ENCODE results near the gene NALCN. TPM values are rescaled to one million over a fixed set of nuclear protein-coding genes. Genes with fewer than 3 reads are reported as not detected.

Gene NALCN
- total RNA-seq, 1 experiment from 2014 or later, result 1.4 TPM

DNA sequence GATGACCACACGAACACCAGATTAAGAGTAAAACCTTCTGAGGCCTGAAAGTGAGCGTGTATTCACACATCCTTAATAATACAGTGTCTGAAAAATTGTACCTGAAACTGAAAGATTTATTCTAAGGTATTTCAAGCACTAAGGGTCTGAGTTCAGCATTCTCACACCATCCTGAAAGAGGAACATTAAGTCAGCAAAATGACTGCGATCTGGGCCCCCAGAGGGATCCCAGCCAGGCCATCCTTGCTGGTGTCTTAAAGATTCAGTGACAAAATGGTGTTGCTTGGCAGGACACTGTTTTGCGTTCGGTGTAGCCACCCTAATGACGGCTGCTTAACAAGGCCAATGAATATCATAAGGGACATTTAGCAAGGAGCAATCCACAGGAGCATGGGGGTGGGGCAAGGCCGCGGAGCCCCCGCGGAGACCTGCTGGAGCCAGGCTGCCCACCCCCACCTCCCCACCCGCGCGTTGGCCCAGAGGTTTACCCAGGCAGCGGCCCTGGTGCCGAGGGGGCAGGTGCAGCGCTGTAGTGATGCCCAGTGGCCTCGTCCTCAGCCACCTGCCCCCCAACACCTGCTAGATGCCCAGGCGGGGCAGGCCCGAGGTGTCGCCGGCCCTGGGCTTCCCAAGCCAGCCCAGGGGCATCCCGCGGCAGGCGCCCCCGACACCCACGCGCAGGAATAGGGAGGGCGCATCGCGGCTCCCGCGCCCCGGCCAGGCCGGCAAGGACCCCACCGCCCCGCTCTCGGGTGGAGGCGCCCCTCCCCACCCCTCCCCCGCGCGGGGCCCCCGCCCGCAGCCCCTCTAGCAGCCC lies 742 bp downstream of the NALCN start:
- no peak for DNase-seq (ENCODE audit: low read depth)

DNA sequence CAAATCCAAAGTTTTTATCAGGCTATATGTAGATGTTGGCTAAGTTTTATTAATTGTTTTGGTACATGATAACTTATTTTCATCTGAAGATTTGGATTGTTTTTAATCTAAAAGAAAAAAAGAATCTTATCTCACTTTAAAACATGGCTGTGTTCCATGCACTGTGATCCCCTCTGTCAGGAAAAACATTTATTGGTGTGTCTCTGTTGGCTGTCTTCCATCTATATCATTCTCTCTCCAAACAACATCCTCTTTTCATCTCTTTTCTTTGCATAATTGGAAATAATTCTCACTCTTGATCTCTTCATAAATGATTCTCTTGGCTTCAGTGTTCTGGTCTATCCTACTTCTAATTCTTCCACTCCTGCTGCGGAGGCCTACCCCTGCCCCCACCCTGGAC lies 4.2 kb downstream of the NALCN start:
- no peak for DNase-seq (ENCODE audit: low read depth)

DNA sequence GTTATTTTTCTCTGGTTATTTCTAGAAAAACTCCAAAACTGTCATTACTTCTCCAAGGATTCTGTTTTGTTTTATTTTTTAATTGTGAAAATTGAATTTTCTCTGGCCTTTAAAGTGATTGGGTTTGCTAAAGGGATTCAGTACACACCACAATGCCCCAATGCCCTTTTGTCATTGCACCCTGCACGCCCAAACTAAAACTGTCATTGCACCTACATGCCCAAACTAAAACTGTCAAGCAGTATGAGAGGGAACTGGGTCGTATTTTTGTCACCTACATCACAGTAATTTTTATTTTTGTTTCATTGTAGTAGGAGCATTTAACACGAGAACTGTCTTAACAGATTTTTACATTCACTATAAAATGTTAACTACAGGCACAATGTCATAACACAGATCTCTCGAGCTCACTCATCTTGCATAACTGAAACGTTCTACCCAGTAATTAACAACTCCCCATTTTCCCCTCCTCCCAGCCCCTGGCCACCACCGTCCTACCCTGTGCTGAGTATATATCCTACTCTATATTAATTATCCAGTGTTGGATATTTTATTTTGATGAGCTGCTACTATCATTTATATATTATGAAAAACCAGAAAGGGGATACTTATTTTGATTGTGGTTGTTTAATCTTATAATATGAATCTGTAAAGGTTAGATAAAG lies 7.2 kb downstream of the NALCN start:
- DNase-seq (ENCODE audit: low read depth), result no peak

DNA sequence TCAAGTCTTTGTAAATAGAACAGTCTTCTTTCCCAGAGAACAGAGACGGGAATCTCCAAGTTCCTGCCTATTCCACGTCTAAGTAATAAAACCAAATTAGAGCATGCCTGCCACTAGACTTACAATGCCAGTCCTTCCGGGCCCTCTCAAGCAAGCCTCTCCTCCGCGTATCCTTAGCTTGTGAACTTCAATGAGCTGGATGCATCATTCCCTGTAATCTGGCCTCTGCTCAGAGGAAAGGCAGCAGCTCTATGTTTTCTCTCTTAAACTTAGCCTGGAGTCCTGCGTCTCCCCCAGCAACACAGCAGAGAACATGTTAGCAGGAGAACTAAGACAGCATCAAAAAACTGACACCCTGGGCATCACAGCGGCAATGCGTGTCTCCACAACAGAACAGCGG lies 8.2 kb downstream of the NALCN start:
- DNase-seq (ENCODE audit: low read depth), result no peak

DNA sequence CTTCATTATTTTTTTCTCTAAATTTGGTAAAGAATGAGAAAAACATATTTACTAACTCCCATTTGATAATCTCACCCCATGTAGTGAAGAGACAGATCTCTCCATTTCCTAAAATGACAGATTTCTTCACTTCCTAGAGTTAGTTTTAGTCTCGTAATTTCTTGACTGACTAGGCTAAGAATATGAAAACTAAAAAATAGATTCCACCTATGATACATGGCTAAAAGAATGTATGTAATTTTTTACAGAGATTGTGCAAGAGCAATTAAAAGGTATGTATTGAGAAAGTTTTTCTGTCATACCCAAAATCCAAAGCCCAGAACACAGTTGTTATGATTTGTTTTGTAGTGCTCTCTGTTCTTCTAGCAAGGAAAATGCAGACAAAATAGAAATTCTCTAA lies 9.5 kb downstream of the NALCN start:
- DNase-seq (ENCODE audit: low read depth), result no peak

DNA sequence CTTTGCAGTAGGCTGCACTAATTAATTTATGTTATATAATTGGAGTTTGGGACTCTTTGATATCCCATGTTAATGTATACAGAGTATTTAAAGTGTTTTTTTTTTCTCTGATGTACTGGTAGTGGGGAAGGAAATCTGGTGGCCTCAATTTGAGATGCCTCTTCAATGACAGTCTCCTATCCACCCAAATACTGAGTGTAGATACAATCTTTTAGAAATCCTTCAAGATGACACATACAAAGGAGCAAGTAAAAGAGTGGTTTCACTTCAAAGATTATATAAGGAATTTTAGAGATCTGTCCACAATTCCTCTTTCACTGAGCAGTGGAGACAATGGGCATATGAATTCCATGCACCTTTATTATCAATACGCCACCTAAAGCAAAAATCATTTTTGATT lies 15.1 kb downstream of the NALCN start:
- peak; percentile 24 for DNase-seq (ENCODE audit: low read depth)

DNA sequence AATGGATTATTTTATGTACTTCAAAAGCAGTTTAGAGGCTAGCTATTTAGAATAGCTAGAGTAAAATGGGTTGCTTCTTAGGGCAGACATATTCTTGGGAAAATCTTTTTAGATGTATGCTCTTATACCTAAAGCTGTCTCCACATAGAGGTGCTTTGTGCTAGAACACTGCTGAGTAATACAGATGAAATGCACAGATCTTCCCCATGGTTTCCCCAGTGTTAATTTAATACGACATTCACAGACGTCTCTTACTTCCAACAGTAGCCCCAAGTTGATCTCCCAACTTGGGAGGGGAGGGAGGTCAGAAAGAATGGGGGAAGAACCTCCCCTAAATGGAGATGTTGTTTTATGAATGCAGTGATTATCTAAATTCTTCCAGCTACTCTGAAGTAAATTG lies 16.9 kb downstream of the NALCN start:
- peak; percentile 43 for DNase-seq (ENCODE audit: low read depth)

DNA sequence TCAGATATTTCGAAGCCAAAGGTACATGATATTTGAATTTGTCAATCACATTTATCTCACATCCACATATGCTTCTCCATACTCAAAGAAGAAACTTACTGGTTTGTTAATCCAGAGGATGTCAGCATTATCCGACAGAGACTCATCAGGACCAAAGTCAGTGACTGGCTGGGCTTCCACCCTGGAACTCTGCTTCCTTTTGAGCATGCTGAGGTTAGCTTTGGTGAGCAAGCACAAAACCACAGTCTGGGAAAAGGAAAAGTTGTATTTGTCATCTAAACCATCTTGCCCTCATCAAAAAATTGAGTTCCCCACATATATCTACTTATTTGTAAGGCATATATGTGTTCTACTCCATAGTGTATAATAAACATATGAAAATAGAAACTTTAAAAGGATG lies 17.4 kb downstream of the NALCN start:
- DNase-seq (ENCODE audit: low read depth), result peak; percentile 77

DNA sequence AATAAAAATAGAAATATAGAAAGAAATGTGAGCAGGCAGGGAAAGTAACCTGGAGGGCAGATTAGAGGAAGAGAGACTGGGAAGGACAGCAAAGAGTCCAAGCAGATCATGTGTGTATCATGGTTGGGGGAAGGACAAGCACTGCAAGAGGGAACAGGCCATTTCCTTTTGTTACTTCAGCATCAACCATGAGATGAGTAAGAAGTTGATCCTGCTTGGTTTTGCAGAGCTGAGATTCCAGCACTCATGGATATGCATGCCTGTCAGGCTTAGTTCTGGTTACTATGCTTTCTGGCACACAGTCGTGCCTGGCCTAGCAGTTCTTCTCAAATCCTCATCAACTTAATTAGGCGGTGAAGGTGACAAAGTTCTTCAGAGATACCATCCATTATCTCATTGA lies 18.1 kb downstream of the NALCN start:
- DNase-seq (ENCODE audit: low read depth), result peak; percentile 57

DNA sequence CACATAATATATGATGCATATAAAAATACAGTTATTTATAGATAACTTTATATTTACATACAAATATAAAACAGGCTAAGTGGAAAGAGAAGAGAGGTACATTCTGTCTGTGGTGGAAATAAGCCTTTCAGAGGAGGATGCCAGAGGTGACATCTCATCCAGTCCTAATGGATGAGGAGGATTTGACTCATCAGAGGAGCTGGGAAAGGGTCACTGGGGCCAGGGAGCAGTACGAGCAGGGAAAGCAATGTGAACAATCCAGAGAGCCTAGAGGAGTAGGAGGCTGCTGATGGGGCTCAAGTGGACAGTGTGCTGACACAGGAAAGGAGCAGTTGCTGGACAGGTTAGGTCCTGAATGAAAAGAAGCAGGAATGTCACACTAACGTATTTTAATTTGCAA lies 18.6 kb downstream of the NALCN start:
- peak; percentile 91 for DNase-seq (ENCODE audit: low read depth)

DNA sequence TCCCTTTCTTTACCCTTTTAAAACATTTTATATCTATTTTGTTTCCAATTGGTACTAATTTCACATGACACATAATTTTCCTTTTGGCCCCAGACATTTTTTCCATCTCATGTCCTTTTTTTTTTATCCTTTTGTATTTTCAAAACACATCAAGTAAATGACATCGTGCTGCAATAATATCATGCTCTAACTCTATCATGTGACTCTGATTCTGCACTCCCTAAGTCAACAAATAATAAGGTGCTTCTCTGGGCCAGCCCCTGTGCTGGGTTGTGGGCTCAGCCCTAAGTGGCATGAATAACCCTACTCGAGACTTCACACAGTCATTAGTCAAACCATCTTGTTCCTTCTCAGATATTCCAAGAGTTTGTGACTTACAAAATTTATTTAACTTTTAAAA lies 21.7 kb downstream of the NALCN start:
- no peak for DNase-seq (ENCODE audit: low read depth)

DNA sequence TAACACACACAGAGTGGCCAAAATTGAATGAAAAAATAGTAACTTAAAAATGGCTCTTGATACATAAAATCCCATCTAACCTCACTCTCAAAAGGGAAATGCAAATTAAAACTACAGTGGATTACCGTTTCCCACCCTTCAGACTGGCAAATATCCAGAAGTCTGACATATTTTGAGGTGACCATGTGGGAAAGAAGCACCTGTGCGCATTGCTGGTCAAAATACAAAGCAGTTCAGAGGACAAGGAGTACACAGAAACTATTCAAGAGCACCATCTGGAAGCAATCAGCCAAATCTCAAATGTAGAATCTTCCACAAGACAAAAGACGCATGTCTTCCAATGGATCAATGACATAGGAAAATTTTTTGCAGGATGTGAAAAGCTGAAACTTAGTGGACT lies 23.2 kb downstream of the NALCN start:
- no peak for DNase-seq (ENCODE audit: low read depth)

DNA sequence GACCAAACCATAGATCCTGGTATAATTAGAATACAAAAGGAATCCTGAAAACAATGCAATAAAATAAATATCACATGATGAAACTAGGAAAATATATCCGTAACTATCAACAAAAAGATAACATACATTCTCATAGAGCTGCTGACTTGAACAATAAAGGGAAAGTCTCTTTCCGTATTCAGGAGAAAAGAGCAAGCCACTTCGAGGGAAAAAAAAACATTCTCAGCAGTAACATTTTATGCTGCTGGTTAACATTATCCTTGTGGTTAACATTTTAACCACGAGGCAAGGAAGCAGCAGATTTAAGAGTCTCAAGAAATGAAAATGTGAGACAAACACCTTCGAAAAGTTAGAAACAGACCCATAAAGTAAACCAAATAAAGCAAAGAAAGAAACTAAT lies 25.8 kb downstream of the NALCN start:
- DNase-seq (ENCODE audit: low read depth), result peak; percentile 56

DNA sequence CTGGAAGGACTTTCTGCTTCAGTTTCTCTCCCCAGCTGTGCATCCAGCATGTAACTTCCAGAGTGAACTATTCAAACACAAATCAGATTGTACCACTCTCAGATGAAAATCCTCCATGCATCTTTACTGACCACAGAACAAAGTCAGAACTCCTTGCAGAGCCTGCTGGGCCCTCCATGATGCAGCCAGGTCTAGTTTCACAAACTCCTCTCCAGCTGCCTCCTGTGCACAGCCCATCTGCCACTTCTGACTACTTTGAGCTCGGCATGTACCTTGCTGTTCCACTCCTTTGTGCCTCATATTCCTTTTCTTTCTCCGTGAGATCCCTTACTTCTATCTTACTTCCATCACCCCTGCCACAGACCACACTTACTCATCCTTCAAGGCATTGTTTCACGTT lies 31.4 kb downstream of the NALCN start:
- DNase-seq (ENCODE audit: low read depth), result no peak

DNA sequence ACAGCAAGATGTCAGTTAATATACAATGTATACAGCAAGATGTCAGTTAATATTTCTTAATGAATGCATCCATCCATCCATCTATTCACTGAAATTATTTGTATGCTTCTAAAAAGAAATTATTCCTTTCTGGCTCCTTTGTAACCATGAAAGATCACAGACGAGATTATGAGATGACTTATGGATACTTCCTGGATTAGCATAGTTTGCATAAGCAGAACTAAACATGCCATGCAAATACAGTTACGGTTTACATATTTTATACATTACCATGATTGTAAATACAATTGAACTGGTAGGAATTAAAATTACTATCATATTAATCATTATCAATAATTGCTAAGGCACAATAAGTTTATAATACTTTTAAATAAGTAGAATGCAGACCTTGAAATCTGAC lies 32.7 kb downstream of the NALCN start:
- DNase-seq (ENCODE audit: low read depth), result no peak

DNA sequence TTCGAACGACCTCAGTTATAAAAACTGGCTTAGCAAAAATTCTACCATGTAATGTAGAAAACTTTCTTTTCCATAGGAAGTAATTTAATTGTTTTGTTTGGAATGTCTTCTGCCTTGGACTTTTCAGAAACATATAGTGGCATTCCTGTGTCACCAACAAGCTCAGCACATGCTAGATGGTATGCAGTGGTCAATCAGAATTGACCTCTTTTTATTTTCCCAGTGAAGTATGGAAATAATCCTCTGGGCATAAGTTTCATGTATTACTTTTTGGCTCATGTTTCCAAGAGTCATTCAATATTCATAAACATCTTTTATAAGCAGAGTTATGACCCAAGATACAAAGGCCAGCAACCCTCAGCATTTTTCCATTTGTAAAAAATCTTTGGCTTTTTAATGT lies 33.6 kb downstream of the NALCN start:
- no peak for DNase-seq (ENCODE audit: low read depth)

DNA sequence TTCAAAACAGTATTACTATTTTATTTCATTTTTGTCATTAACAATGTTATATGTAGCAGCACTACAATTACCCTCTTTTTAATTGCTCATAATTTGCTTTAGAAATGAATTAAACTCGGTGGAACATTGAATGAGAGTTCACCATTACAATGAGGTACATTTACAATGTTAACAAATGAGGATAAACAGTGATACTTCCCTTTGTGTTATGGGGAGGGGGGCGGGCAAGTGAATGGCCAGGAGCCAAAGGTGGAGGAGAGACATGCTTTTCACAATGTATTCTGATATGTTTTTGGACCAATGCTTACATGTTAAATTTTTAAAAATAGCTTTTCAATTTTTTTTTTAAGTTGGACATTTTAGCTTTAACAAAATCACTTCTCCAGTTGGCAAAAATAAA lies 34.2 kb downstream of the NALCN start:
- no peak for DNase-seq (ENCODE audit: low read depth)

DNA sequence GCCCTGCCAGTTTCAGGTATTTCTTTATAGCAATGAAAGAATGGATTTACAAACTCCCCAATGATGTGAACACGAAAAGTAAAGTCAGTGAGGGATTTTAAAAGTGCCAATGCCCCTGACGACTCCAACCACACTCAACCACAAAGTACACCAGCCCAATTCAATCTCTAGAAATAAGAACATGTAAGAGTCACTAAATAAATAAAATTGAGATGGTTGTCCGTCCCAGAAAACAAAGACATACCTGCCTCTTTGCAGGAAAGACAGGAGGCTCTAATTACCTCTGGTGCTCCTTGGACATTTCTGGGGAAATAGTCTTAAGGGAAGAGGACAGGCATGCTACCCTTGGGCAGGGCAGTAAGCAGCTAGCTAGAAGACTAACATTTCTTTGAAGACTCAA lies 55.8 kb downstream of the NALCN start:
- DNase-seq (ENCODE audit: low read depth), result no peak

DNA sequence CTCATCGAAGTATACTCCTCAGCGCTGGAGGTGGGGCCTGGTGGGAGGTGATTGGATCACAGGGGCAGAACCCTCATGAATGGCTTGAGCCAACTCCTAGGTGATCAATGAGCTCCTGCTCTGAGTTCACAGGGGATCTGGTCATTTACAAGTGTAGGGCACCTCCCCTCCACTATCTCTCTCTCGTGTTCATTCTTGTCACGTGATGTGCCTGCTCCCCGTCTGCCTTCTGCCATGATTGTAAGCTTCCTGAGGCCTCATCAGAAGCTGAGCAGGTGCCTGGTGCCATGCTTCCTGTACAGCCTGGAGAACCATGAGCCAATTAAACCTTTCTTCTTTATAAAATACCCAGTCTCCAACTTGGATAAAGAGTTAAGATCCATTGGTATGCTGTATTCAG lies 61.4 kb downstream of the NALCN start:
- DNase-seq (ENCODE audit: low read depth), result no peak

DNA sequence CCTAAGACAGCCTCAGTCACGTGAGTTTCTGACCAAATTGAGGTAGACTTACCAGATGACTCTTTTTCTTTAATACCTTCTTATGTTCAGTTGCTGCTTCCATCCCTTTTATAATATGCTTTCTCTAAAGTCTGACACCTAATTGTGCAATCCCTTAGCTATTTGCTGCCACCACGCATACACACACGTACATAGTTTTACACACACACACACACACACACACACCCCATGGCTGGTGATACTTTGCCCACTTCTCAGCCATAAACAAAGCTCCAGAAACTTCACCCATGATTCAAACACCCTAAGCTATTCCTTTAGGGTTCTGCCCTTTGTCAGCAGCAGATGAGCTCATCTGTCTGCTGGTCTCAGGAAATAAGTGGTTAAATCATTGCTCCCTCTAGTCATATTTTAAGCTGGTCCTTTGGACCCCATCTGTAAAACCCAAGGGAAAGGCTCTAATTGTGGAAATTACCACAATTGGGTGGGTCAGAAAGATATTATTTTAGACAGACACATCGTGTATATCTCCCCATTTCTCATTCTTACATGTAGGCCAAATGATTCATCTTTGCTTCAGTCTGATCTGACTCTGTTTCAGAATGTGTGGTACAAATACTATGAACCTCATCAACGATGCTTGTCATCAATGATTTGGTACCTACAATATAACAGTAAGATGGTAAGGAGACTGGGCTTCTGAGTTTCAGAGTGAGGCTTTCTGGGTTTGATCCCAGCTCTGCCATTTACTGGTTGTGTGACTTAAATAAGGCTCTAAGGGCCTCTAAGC lies 69.2 kb downstream of the NALCN start:
- no peak for DNase-seq (ENCODE audit: low read depth)

DNA sequence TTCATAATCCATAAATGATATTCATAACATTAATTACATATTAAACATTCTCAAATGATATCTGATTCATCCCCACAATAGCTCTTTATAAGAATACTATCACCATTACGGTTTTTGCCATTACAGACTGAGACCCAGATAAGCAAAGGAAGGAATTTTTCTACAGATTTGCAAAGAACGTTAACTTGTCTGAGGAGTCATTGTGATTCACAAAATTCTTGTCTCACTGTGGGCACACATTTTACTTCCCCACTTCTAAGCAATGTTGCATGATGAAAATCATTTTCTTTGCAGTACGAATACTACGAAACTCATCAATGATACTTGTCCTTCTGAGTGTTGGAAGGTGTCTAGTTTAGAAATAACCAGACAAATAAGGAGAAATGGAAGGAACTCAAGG lies 70.1 kb downstream of the NALCN start:
- DNase-seq (ENCODE audit: low read depth), result no peak

DNA sequence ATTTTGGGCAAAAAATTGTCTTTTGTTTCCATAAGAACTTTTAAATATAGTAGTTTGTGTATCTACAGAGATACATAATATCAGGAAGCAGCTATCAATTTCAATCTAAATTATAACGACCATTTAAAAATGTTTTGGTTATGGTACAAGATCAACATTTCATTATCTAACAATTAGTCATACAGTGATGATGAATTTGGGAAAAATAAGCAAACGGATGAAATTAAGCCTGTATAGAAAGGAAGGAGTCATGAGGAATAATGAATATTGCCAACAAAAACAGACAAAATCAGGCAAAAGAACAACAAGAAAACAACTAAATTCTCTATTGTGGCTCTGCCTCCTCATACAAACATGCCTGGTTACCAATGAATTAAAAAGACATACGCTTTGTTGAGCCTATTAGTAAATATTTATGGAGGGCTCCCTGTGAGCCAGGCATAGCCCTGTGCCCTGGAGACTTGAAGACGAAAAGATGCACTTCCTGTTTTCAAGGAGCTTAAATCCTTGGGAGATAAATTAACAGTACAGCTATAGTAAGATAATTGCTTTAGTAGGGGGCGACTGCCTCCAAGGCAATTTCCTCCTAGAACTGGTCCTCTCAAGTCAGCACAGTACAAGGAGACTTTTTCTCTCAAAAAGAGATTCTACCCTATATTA lies 73.0 kb downstream of the NALCN start:
- peak; percentile 11 for DNase-seq (ENCODE audit: low read depth)

Measured in M059J (cell line).